Suppressor macrophage treated with lipopolysaccharide for 1 hour (primary cell): ENCODE data around the gene POTEI.
"Not testable (repeated sequence)": the region's sequence is repeated elsewhere in the genome, so short reads cannot be mapped to it uniquely, and the experiment has no call there.

Source experiments
- DNase-seq, 3 donors: peaks; one replicate each; pipeline ENCODE4 v3.0.0-alpha.2; 2020 to 2022

POTEI gene

DNA sequence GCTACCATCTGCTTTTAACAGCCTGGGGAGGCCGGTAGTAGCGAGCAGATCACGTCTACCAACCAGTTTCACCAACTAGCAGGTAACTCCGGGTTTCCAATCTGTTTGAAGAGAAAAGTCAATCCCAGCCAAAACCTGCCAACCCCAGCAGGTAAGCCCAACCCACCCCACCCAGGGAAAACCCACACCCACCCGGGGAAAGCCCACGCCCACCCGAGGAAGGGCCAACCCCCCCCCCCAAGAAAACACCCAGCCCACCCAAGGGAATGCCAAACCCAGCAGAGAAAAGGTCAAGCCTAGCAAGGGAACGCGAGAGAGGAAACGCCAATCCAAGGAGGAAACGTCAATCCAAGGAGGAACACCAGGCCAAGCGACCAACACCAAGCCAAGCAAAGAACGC is at the start of gene POTEI:
Gene POTEI, minus strand, starts transcription at position 101 of the 400 bp plus-strand sequence. Its CDS starts 93 bp downstream, at position 8.
- not testable (repeated sequence) for DNase-seq

DNA sequence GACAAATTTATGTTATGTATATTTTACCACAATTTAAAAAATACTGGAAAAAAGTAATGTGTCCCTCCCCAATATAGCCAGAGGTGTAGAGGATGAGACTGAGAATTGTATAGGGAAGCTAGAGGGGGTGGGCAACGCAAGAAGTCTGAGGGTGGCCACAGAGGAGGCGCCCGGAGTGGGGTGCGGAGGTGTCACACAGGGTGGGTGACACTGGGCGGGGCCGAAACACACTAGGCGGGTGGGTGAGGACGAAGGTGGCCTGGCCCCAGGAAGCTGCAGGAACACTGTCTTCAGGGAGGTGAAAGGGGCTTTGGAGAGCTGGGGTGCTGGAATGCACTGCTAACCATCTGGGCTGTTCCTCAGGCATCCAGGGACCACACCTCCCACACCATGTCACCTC is 47.3 kb upstream of the POTEI start:
- not testable (repeated sequence) for DNase-seq

DNA sequence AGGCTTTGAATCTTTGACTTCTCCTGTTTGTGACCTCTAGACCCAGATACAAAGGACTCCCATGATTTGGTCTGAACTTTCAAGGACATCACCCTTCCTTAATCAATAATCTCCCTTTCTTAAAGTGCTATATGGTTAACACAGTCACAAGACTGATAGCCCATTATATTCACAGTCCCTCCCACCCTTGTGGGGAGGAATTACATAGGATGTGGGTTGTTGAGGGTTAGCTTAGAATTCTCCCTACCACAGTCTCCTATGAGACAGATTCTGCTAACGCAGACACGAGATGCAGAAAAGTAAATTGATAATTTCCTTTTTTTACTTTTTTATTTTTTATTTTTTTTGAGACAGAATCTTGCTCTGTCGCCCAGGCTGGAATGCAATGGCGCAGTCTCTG is 45.0 kb upstream of the POTEI start:
- not testable (repeated sequence) for DNase-seq

DNA sequence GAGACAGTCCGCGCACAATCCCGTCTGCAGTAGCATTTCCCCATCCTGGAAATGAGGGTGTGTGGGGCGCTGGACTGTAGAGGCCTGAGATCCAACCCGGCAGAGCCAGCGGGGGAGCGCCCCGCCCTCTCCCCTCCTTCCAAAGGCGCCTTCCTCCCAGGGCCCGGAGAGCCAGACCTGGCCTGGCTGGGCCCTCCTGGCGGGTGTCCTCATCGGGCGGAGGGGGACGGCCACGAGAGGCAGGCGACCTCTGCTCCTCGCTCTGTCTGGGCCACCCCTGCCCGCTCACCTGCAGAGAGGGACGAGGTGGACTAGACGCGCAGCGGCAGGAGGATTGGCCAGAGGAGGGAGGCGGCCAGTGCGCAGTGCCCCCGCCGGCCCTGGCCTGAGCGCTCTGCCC is 40.3 kb upstream of the POTEI start:
- not testable (repeated sequence) for DNase-seq

DNA sequence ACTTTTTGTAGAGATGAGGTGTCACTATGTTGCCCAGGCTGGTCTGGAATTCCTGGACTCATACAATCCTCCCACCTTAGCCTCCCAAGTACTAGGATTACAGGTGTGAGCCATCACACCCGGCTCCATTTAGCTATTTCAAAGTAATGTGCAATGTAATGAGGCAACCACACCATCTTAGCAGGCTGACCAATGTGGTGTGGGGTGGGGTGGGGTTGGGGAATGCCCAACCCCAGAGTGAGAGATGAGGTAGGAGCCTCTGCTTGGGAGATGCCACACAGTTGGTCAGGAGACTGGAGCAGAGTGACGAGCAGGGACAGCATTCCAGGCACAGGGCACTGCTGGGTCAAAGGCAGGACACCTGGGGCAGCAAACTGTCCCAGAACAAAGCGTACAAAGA is 39.3 kb upstream of the POTEI start:
- DNase-seq, result not testable (repeated sequence)

DNA sequence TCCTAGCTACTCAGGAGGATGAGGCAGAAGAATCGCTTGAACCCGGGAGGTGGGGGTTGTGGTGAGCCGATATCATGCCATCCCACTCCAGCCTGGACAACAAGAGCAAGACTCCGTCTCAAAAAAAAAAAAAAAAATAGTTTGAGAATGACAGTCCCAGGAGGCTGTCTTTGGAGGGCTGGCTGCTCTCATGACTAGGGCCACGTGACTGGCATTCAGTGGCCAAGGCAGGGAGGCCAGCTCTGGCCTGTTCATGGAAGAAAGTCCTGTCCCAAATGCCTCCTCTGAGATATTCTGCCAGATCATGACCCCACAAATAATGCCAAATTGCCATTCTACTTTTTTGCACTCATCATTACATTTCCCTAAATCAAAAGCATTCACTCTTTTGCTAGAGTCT is 35.9 kb upstream of the POTEI start:
- not testable (repeated sequence) for DNase-seq

DNA sequence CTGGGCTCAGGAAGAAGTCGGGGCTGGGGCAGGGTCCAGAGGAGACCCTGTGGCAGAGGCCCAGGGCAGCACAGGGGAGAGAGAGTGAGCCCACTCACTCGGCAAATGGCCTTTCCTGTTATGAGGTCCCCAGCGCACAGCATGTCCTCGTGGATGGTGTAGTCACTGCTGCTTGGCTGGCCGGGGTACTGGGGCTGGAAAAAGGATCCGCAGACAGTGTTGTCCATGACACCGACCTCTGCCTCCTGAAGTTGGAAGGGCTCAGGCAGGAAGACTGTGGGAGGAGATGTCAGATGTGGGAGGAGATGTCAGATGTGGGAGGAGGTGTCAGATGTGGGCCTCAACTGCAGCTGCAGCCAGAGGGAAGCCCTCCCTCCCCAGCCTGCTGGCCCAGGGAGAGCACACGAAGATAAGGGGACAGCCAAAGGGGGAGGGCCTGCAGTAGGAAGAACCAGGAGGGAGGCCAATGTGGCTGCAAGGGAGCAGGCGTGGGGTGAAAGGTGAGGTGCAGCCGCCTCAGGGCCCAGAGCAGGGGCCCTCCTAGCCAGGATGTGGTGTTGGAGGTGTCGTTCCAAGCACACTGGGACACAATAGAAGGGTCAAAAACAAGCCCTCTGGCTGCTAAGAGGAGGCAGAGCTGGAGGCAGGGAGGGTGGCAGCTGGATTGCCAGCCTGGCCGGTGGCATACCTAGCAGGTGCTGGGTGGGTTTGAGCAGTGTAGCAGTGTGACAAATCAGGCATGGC is 34.8 kb upstream of the POTEI start:
- DNase-seq, result not testable (repeated sequence)

DNA sequence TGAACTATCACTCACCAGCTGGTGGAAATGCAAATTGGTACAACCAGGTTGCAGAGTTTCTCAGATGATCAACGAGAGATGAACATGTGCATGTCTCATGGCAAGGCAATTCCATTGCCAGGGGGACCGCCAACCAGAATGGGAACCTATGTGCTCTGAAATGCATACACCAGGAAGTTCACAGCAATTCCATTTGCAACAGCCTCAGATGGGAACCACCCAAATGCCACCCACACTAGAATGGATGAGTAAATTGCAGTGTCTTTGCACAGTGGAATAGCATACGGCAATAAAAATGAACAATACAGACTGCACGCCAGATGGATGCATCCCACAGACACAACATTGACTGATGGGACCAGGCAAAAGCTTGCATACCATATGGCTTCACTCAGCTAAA is 33.7 kb upstream of the POTEI start:
- not testable (repeated sequence) for DNase-seq

DNA sequence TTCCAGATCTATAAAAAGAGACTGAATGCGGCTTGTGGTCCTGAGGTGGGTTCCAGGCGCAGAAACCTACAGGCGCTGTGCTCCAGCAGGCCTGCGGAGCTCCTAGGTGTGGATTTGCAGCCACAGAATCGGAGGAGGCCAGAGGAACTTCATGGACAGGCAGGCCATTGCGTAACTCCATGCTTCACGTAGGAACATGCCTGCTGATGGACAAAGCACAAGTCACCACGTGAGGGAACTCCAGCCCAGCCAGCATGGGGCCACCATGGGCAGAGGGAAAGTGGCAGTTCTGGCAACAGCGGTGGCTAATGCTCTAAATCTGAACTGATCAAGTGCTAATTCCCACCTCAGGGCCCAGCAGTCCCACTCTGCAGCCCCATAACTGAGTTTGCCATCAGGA is 29.1 kb upstream of the POTEI start:
- DNase-seq, result not testable (repeated sequence)

DNA sequence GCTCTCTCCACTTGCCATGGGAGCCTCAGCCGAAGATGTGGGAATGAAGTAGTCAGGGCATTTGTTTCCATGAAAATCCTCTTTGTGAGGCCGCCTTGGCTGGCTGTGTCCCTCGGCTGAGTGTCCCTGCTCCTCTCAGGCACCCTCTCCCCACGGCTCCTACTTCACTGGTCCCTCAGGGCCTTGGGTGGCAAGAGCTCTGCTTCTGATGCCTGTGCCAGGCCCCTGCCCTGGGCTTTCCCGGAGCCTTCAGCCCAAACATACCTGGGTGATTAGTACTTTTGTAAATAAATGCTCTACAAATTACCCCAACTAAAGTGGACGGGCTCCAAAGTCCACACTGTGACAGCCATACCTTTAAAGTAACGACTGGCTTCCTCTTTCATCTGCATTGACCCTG is 27.5 kb upstream of the POTEI start:
- DNase-seq, result not testable (repeated sequence)

DNA sequence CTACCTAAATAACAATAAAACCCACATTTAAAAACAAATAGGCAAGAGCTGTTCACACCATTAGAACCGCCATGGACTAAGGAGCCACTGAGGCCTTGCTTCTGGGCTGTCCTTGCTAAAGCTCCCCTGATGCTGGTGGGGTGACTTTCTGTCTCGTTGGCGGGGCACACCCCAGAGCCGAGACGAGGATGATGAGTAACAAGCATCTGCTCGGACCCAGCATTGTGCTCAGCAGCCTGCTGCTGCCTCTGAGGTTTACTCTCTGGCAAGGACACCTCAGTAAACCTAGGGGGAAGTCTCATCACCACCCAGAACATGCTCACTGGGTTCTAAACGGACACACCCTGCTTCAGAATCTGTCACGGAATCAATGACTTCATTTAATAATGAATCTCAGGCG is 22.5 kb upstream of the POTEI start:
- not testable (repeated sequence) for DNase-seq

DNA sequence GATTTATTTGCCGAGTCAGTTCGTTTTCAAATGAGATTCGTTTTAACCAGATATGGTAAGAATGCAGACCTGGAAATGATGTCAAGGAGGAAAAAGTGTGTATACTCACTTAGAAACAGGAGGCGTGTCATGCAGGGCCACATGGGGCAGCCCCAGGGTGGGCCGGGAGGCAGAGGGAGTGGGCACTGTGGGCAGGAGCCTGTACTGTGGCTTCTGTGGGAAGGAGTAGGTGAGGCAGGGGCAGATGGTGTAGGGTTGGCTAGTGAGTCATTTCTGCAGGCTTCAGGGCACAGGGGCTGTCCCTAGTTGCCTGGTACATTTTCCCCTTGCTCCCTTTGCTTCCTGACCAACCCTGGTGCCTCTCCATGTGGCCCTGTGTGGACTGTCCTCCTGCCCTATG is 22.1 kb upstream of the POTEI start:
- DNase-seq, result not testable (repeated sequence)

DNA sequence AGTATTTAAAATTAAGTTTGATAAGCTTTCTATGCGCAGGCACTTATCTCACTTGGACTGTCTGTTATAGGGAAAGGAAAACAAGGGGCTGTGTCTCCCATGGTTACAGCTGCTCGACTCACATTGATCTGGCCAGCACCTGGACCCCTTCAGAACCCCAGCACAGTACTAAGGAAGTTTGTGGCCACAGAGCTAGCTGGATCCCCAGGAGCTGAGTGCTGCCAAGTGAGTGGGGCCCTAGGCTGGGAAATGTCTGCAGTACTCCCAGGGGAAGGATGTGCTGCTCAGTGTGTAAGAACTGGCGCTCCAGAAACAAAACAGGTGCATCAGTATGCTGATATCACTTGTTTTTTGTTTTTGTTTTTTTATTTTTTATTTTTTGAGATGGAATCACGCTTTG is 21.1 kb upstream of the POTEI start:
- not testable (repeated sequence) for DNase-seq

DNA sequence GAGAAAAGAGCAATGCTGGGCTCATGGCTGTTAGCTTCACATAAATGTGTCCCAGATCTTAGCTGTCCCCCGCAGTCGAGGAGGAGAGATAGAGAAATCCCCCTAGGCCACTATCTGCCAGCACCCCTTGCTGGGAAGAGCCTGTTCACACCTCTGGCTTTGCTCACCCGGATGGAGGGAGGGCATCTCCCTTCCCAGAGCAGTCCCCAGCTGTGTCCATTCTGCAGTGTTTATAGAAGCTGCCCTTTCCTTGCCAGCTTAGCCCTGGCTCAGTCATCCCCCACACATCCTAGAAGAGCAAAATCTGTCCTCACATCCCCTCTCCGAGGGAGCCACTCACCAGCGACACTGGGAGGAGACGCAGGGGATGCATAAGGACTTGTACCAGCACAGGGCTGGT is 20.4 kb upstream of the POTEI start:
- DNase-seq, result not testable (repeated sequence)

DNA sequence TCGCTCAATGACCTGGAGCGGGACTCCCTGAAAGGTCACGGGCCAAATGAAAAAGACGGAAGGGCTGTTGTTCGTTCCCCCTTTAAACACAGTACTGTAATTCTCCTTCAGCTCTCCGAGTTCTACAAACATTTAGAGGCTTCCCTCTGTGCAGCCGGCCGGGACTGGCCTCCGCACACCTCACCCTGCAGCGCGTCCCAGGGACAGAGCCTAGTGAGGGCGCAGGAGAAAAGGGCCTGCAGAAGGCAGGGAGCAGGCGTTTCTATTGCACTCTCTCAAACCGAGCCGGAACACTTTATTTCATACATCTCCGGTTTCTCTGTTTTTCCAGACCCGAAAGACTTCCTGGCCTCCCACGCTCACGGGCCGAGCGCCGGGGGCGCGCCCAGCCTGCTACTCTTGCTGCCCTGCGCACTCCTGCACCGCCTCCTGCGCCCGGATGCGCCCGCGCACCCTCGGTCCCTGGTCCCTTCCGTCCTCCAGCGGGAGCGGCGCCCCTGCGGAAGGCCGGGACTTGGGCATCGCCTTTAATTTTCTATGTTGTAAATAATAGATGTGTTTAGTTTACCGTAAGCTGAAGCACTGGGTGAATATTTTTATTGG is 18.3 kb upstream of the POTEI start:
- DNase-seq, result not testable (repeated sequence)

DNA sequence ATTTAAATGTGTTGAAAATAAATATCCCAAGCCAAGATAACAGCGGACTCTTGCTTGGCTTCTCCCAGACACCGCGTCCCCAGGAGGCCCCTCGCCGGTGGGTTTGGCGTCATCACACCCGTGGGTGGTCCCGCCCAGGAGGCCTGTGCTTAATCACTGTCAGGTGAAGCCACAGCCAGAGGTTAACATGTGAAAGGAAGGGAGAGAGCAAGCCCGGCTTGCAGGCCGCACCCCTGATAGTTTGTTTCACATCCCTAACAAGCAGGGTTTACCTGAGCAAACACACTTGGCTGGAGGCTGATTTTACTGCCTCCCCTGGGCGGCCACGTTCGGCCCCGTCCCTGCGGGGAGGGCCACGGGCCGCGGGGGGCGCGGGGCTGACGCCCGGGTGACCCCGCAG is 13.3 kb upstream of the POTEI start:
- DNase-seq, result not testable (repeated sequence)

DNA sequence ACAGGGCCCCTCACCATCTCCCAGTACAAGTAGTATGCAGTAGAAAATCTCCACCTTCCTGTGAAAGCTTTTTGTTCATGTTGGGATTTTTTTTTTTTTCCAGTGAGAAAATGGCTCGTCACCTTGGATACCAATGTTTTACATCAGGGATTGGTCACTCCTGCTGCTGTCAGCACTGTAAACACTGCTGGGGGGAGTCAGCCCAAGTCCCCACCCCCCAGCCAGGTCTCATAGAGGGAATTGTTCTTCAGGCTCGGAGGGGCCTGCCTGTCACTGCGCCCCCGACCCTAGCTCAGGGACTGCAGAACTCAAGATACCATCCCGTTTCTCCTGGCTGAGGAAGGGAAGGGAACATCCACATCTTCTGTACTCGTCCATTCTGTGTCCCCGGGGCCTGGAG is 11.9 kb upstream of the POTEI start, which contains the start of gene CFC1B:
Gene CFC1B, plus strand, starts transcription at position 231 of the 400 bp plus-strand sequence. CDS start 263 bp downstream, outside the sequence.
- DNase-seq, result not testable (repeated sequence)

DNA sequence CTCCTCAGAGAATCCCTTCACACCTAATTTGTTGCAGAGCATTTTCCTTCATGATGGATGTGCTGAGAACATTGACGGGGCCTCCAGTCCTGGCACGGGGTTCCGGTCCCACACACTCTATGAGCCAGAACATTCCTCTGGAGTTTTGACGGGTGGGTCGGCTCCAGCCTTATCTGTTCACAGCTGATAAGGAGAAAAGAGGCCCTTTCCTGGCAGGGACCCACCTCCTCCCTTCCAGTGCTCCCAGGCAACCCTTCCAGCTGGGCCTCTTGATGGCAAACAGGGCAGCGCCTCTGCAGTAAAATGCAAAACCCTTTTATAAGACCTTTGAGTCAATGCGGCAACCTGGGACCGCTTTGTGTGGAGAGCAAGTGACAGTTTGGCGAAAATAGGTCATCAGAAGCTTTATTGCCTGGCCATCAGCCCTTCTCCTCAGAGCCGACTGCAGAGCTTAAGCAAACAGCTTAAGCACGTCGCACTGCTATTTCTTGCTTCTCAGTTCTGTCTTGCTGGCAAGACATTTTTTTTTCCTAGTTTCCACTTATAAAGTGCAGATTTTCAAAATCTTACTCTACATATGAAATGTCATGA is 9.5 kb upstream of the POTEI start:
- DNase-seq, result not testable (repeated sequence)

DNA sequence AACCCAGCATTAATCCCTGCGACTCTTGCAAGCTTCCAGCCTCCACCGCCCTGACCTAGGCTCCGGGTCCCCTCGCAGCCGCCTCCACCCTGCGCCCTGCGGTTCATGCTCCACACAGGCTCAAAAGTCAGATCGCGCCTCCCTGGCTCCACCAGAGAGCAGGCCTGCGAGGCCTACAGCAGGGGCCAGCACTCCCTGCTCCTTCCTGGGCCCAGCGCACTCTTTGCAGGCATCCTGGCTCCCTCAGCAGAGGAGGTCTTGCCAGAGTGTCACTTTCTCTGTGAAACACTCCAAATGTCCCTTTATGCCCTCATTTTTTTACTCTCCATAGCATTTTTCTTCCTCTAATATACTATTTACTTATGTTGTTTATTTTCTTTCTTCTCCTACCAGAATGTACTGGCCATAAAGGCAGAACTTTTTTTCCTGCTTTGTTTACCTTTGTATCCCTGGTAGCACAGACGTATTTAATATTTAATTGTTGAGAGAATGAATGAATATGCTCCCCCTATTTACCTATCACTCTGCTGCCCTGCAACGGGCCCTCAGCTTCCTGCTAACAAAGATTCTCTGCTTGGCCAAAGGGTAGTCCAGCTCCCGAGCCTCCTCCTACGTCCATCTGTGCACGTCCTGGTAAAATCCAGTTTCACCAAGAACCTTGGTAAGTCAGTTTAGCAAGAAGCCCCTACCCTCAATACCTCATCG is 2.8 kb upstream of the POTEI start:
- DNase-seq, result not testable (repeated sequence)

DNA sequence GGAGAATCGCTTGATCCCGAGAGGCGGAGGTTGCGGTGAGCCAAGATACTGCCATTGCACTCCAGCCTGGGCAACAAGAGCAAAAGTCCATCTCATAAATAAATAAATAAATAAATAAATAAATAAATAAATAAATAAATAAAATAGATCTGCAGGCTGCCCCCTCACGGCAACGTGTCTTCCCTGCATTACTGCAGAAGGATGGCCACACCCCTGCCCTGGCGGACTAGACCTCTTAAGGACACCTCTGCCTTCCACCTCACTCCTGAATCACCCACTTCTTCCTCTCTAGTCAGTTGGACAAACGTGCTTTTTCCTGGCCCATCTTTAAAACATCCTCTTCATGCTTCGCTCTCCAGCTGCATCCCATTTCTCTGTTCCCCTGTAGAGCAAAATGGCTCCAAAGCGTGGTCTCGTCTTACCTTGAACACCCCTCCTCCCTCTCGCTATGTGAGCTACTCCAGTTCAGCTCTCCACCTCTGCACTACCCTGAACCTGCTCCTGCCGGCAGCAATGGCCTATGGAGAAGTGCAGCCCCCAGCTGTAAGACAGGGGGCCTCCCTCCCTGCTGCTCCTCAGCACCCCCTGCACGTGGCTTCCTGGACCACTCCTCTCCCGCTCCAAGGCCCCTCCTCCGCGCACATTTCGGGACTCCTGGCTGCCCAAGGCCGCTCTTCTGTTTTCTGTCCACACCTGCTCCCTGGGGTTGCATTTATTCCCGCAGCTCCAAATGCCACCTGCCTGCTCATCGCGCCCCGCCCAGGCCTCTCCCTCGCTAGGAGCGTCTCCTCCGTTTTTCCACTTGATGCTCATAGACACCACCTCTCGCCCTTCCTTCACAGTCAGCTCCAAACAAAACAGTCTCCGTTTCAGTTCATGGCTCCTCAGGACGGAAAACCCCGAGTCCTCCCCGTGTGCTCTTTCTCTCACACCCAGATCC is 1.9 kb upstream of the POTEI start:
- DNase-seq, result not testable (repeated sequence)

DNA sequence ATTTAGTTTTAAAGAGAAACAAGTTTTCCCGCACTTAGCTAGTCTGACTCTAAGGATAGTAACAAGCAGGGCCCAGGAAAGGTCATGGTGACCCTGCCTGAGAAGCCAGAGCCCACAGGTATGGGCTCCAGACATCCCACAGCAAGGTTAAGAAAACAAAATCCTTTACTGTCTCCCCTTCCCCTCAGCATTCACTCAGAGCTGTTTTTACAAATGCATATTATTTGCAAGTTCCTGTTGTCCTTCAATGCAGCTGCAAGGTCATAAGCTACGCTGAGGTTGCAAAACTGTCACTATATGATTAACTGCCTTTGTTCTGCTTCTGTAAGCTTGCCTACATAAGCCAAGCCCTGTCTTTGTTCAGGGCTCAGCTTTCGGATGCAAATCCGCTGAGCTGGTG is 18.1 kb downstream of the POTEI start:
- DNase-seq, result not testable (repeated sequence)

DNA sequence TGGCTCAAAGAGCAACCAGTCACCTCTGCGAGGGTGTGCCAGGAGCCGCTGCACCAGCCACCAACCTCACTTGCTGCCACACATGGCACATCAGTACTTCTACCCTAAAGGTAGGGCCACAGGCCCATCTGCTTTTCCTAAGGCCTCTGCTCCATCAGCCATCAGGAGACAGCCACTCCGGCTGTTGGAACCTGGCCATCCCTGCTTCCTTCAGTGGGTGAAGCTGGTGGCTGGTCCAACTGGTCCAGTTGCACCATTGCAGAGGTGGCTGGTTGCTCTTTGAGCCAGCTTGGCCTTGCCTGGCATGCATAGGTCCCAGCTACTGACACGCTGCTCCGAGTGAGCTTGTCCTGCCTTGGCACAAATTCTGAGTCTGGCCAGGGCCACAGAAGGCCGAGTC is 53.7 kb downstream of the POTEI start:
- DNase-seq, result not testable (repeated sequence)
